ENCODE data around the gene FEZF1. TPM values are rescaled to one million over a fixed set of nuclear protein-coding genes. Genes with fewer than 3 reads are reported as not detected.

Gene FEZF1
- total RNA-seq, 2 experiments from 2014 or later, result not detected

Other genes with a start within 250 kb of the FEZF1 start
- gene AASS, start 160.5 kb downstream of the FEZF1 start, total RNA-seq, result 1 to 10 TPM; 2.0 to 2.3 TPM